ENCODE results near the gene TTC22.

TTC22 gene

GRCh38 chr1:54751426-54751825 is 49.7 kb downstream of the TTC22 start:
- Histone ChIP-seq H3K4me1 (ENCODE audit: control insufficient read depth, insufficient read depth, low read length) (peaks cover 2% of the 10 kb centered on the region), H3K9ac (ENCODE audit: low read depth, low read length) (no peak overlapping the region), H3K9me3 (ENCODE audit: control insufficient read depth, insufficient read depth, low read length) (no peaks in the 10 kb centered on the region), H3K36me3 (ENCODE audit: control insufficient read depth, insufficient read depth, low read length) (no peaks in the 10 kb centered on the region), H3K27me3 (ENCODE audit: control insufficient read depth, insufficient read depth, low read length) (no peaks in the 10 kb centered on the region), H3K4me3 (ENCODE audit: low read depth, low read length) (no peak overlapping the region)

- Histone ChIP-seq H3K4me3 (ENCODE audit: low read depth, low read length) (no peak overlapping the region), H3K36me3 (ENCODE audit: control insufficient read depth, insufficient read depth, low read length) (no peaks in the 10 kb centered on the region), H3K27me3 (ENCODE audit: control insufficient read depth, insufficient read depth, low read length) (no peaks in the 10 kb centered on the region), H3K4me1 (ENCODE audit: control insufficient read depth, insufficient read depth, low read length) (peaks cover 2% of the 10 kb centered on the region), H3K9me3 (ENCODE audit: control insufficient read depth, insufficient read depth, low read length) (no peaks in the 10 kb centered on the region), H3K9ac (ENCODE audit: low read depth, low read length) (no peak overlapping the region)
Observed at GRCh38 chr1:54750596-54750995, 50.5 kb downstream of the TTC22 start.

- Histone ChIP-seq H3K9me3 (ENCODE audit: control insufficient read depth, insufficient read depth, low read length) (no peaks in the 10 kb centered on the region), H3K9ac (ENCODE audit: low read depth, low read length) (no peak overlapping the region), H3K4me3 (ENCODE audit: low read depth, low read length) (no peak overlapping the region), H3K4me1 (ENCODE audit: control insufficient read depth, insufficient read depth, low read length) (peaks cover 2% of the 10 kb centered on the region), H3K36me3 (ENCODE audit: control insufficient read depth, insufficient read depth, low read length) (no peaks in the 10 kb centered on the region), H3K27me3 (ENCODE audit: control insufficient read depth, insufficient read depth, low read length) (no peaks in the 10 kb centered on the region)
Observed at GRCh38 chr1:54748094-54748835, 52.9 kb downstream of the TTC22 start.

GRCh38 chr1:54745864-54746263 is 55.3 kb downstream of the TTC22 start:
- H3K4me3 ChIP-seq (ENCODE audit: low read depth, low read length), result no peak overlapping the region
- peaks cover 12% of the 10 kb centered on the region for H3K36me3 ChIP-seq (ENCODE audit: control insufficient read depth, insufficient read depth, low read length)
- H3K4me1 ChIP-seq (ENCODE audit: control insufficient read depth, insufficient read depth, low read length), result no peaks in the 10 kb centered on the region
- H3K9me3 ChIP-seq (ENCODE audit: control insufficient read depth, insufficient read depth, low read length), result no peaks in the 10 kb centered on the region
- H3K27me3 ChIP-seq (ENCODE audit: control insufficient read depth, insufficient read depth, low read length), result no peaks in the 10 kb centered on the region
- H3K9ac ChIP-seq (ENCODE audit: low read depth, low read length), result no peak overlapping the region

- Histone ChIP-seq H3K9me3 (ENCODE audit: control insufficient read depth, insufficient read depth, low read length) (no peaks in the 10 kb centered on the region), H3K27me3 (ENCODE audit: control insufficient read depth, insufficient read depth, low read length) (no peaks in the 10 kb centered on the region), H3K4me1 (ENCODE audit: control insufficient read depth, insufficient read depth, low read length) (no peaks in the 10 kb centered on the region), H3K36me3 (ENCODE audit: control insufficient read depth, insufficient read depth, low read length) (peaks cover 14% of the 10 kb centered on the region), H3K4me3 (ENCODE audit: low read depth, low read length) (no peak overlapping the region), H3K9ac (ENCODE audit: low read depth, low read length) (no peak overlapping the region)
Observed at GRCh38 chr1:54745274-54745673, 55.8 kb downstream of the TTC22 start.

GRCh38 chr1:54744696-54745095 is 56.4 kb downstream of the TTC22 start:
- no peaks in the 10 kb centered on the region for H3K4me1 ChIP-seq (ENCODE audit: control insufficient read depth, insufficient read depth, low read length)
- no peaks in the 10 kb centered on the region for H3K27me3 ChIP-seq (ENCODE audit: control insufficient read depth, insufficient read depth, low read length)
- H3K4me3 ChIP-seq (ENCODE audit: low read depth, low read length), result no peak overlapping the region
- no peak overlapping the region for H3K9ac ChIP-seq (ENCODE audit: low read depth, low read length)
- peaks cover 14% of the 10 kb centered on the region for H3K36me3 ChIP-seq (ENCODE audit: control insufficient read depth, insufficient read depth, low read length)
- no peaks in the 10 kb centered on the region for H3K9me3 ChIP-seq (ENCODE audit: control insufficient read depth, insufficient read depth, low read length)

GRCh38 chr1:54743416-54744226 is 57.5 kb downstream of the TTC22 start:
- H3K27me3 ChIP-seq (ENCODE audit: control insufficient read depth, insufficient read depth, low read length), result no peaks in the 10 kb centered on the region
- peaks cover 19% of the 10 kb centered on the region for H3K36me3 ChIP-seq (ENCODE audit: control insufficient read depth, insufficient read depth, low read length)
- H3K9ac ChIP-seq (ENCODE audit: low read depth, low read length), result no peak overlapping the region
- H3K4me3 ChIP-seq (ENCODE audit: low read depth, low read length), result no peak overlapping the region
- no peaks in the 10 kb centered on the region for H3K9me3 ChIP-seq (ENCODE audit: control insufficient read depth, insufficient read depth, low read length)
- H3K4me1 ChIP-seq (ENCODE audit: control insufficient read depth, insufficient read depth, low read length), result no peaks in the 10 kb centered on the region

- Histone ChIP-seq H3K27me3 (ENCODE audit: control insufficient read depth, insufficient read depth, low read length) (no peaks in the 10 kb centered on the region), H3K9ac (ENCODE audit: low read depth, low read length) (no peak overlapping the region), H3K9me3 (ENCODE audit: control insufficient read depth, insufficient read depth, low read length) (no peaks in the 10 kb centered on the region), H3K4me3 (ENCODE audit: low read depth, low read length) (no peak overlapping the region), H3K36me3 (ENCODE audit: control insufficient read depth, insufficient read depth, low read length) (peaks cover 24% of the 10 kb centered on the region), H3K4me1 (ENCODE audit: control insufficient read depth, insufficient read depth, low read length) (no peaks in the 10 kb centered on the region)
Observed at GRCh38 chr1:54742282-54742681, 58.8 kb downstream of the TTC22 start.

- no peak overlapping the region for H3K9ac ChIP-seq (ENCODE audit: low read depth, low read length)
- H3K9me3 ChIP-seq (ENCODE audit: control insufficient read depth, insufficient read depth, low read length), result no peaks in the 10 kb centered on the region
- peaks cover 26% of the 10 kb centered on the region for H3K36me3 ChIP-seq (ENCODE audit: control insufficient read depth, insufficient read depth, low read length)
- no peaks in the 10 kb centered on the region for H3K4me1 ChIP-seq (ENCODE audit: control insufficient read depth, insufficient read depth, low read length)
- H3K4me3 ChIP-seq (ENCODE audit: low read depth, low read length), result no peak overlapping the region
- H3K27me3 ChIP-seq (ENCODE audit: control insufficient read depth, insufficient read depth, low read length), result no peaks in the 10 kb centered on the region
Observed at GRCh38 chr1:54741531-54741930, 59.6 kb downstream of the TTC22 start.

GRCh38 chr1:54738244-54738643 is 62.9 kb downstream of the TTC22 start:
- no peaks in the 10 kb centered on the region for H3K4me1 ChIP-seq (ENCODE audit: control insufficient read depth, insufficient read depth, low read length)
- H3K9ac ChIP-seq (ENCODE audit: low read depth, low read length), result no peak overlapping the region
- no peaks in the 10 kb centered on the region for H3K9me3 ChIP-seq (ENCODE audit: control insufficient read depth, insufficient read depth, low read length)
- no peaks in the 10 kb centered on the region for H3K27me3 ChIP-seq (ENCODE audit: control insufficient read depth, insufficient read depth, low read length)
- peaks cover 26% of the 10 kb centered on the region for H3K36me3 ChIP-seq (ENCODE audit: control insufficient read depth, insufficient read depth, low read length)
- H3K4me3 ChIP-seq (ENCODE audit: low read depth, low read length), result no peak overlapping the region

- H3K36me3 ChIP-seq (ENCODE audit: control insufficient read depth, insufficient read depth, low read length), result peaks cover 21% of the 10 kb centered on the region
- no peak overlapping the region for H3K4me3 ChIP-seq (ENCODE audit: low read depth, low read length)
- no peak overlapping the region for H3K9ac ChIP-seq (ENCODE audit: low read depth, low read length)
- H3K9me3 ChIP-seq (ENCODE audit: control insufficient read depth, insufficient read depth, low read length), result no peaks in the 10 kb centered on the region
- no peaks in the 10 kb centered on the region for H3K27me3 ChIP-seq (ENCODE audit: control insufficient read depth, insufficient read depth, low read length)
- H3K4me1 ChIP-seq (ENCODE audit: control insufficient read depth, insufficient read depth, low read length), result no peaks in the 10 kb centered on the region
Observed at GRCh38 chr1:54736685-54737084, 64.4 kb downstream of the TTC22 start.

All from iPS-15b (cell line).